GM12878 (cell line): ENCODE data around the gene CCNC. TPM values are rescaled to one million over a fixed set of nuclear protein-coding genes. Genes with fewer than 3 reads are reported as not detected.

Source experiments
- ATAC-seq: fragments of 200-7000 bp; cut with Tn5 transposase; 3 replicates; pipeline ENCODE4 v1.9.1; 2020; ENCODE audit warnings: mild to moderate bottlenecking, moderate library complexity
- BruUV-seq: library from RNA; stranded (reverse); fragments of 400-500 nt; replicated peaks from 2 replicates; lab custom pipeline; 2021; lab: Mats Ljungman, UMichigan
- CTCF ChIA-PET: fragments of 300-600 bp; sonication (Branson Sonifier 250); formaldehyde crosslinking; extraction: SDS; loops from one replicate; lab custom pipeline; 2021; ENCODE audit warnings: inconsistent platforms; lab: Yijun Ruan, JAX
- POLR2A ChIA-PET: fragments of 350-600 bp; formaldehyde crosslinking; extraction: SDS; loops from one replicate; lab custom pipeline; 2021; ENCODE audit warnings: inconsistent platforms; lab: Charles Lee
- RAD21 ChIA-PET: fragments of 300-600 bp; sonication (Branson Sonifier 250); formaldehyde crosslinking; loops from one replicate; lab custom pipeline; 2023; ENCODE audit warnings: antibody characterized with exemption; ENCODE audit not compliant: unreplicated experiment; lab: Charles Lee
- SMC1A ChIA-PET: fragments of 300-600 bp; sonication (Branson Sonifier 250); formaldehyde crosslinking; loops from one replicate; lab custom pipeline; 2023; ENCODE audit not compliant: unreplicated experiment, uncharacterized antibody; lab: Charles Lee
- DNase-seq: peaks from one replicate; pipeline ENCODE4 v3.0.0-alpha.2; 2011; ENCODE audit warnings: low read depth, low spot score
- FAIRE-seq: peaks from 3 replicates; lab custom pipeline; 2011; peaks lifted over from hg19 to GRCh38; lab: Jason Lieb, UNC
- H2AFZ ChIP-seq: 2 replicates; pipeline ENCODE4 v1.6.0; 2011; ENCODE audit warnings: low read depth, low read length, control low read depth; ENCODE audit not compliant: control insufficient read depth
- H3K27ac ChIP-seq: 2 replicates; pipeline ENCODE4 v1.5.1; 2011; ENCODE audit warnings: control low read depth; ENCODE audit not compliant: control insufficient read depth, insufficient read depth
- H3K27me3 ChIP-seq, 2 experiments: replicated peaks in 1 of 2; 2 replicates each; pipeline versions ENCODE4 v1.6.0 to v1.6.1; 2011; ENCODE audit warnings: low read length in 1 of 2; ENCODE audit not compliant: control insufficient read depth in 2 of 2, insufficient read depth in 2 of 2
- H3K36me3 ChIP-seq, 2 experiments: 2 replicates each; pipeline ENCODE4 v1.5.1; 2011; ENCODE audit warnings: low read length in 1 of 2; ENCODE audit not compliant: control insufficient read depth in 2 of 2, insufficient read depth in 2 of 2
- H3K4me1 ChIP-seq: 2 replicates; pipeline ENCODE4 v1.6.1; 2011; ENCODE audit warnings: mild to moderate bottlenecking, low read length, moderate library complexity, mixed read lengths; ENCODE audit not compliant: control insufficient read depth, insufficient read depth
- H3K4me2 ChIP-seq: 2 replicates; pipeline ENCODE4 v1.6.0; 2011; ENCODE audit warnings: control low read depth; ENCODE audit not compliant: control insufficient read depth, insufficient read depth
- H3K4me3 ChIP-seq: fragments of 200-600 bp; sonication (generic); 2 replicates; pipeline ENCODE4 v1.5.1; 2016
- H3K79me2 ChIP-seq: 2 replicates; pipeline ENCODE4 v1.6.0; 2011; ENCODE audit warnings: low read length; ENCODE audit not compliant: control insufficient read depth, insufficient read depth
- H3K9ac ChIP-seq: 2 replicates; pipeline ENCODE4 v1.8.0; 2011; ENCODE audit warnings: low read length, control low read depth, mixed read lengths; ENCODE audit not compliant: control insufficient read depth, insufficient read depth
- H3K9me3 ChIP-seq: replicated peaks from 3 replicates; pipeline ENCODE4 v1.5.1; 2011; ENCODE audit warnings: mild to moderate bottlenecking, low read length; ENCODE audit not compliant: control insufficient read depth, insufficient read depth
- H4K20me1 ChIP-seq: 2 replicates; pipeline ENCODE4 v1.6.0; 2011; ENCODE audit not compliant: control insufficient read depth, insufficient read depth
- BRCA1 ChIP-seq: IDR thresholded peaks from 2 replicates; pipeline ENCODE4 v1.6.1; 2011; ENCODE audit warnings: low read depth, low read length, improper control_type of control experiment
- CHD2 ChIP-seq: IDR thresholded peaks from 2 replicates; pipeline ENCODE4 v1.6.1; 2011; ENCODE audit warnings: low read depth, low read length, improper control_type of control experiment, borderline replicate concordance
- GABPA ChIP-seq: IDR thresholded peaks from 2 replicates; pipeline ENCODE4 v1.6.1; 2014; ENCODE audit warnings: antibody characterized with exemption, low read depth, mild to moderate bottlenecking, inconsistent platforms
- GATAD2B ChIP-seq: fragments of 450-650 bp; conservative IDR thresholded peaks from 2 replicates; pipeline ENCODE4 v1.6.1; 2017; ENCODE audit warnings: low read depth, mild to moderate bottlenecking, moderate library complexity
- HCFC1 ChIP-seq: fragments of 150-350 bp; IDR thresholded peaks from 2 replicates; pipeline ENCODE4 v1.6.1; 2014; ENCODE audit warnings: low read length
- HDGF ChIP-seq: fragments of 450-650 bp; IDR thresholded peaks from 2 replicates; pipeline ENCODE4 v1.6.1; 2016; ENCODE audit warnings: antibody characterized with exemption
- IKZF1 ChIP-seq: fragments of 450-650 bp; conservative IDR thresholded peaks from 2 replicates; pipeline ENCODE4 v1.6.1; 2017; ENCODE audit warnings: antibody characterized with exemption, mild to moderate bottlenecking
- MEF2B ChIP-seq: fragments of 450-650 bp; IDR thresholded peaks from 2 replicates; pipeline ENCODE4 v1.6.1; 2018; ENCODE audit warnings: mild to moderate bottlenecking, moderate library complexity; ENCODE audit not compliant: partially characterized antibody, poor library complexity, severe bottlenecking
- MXI1 ChIP-seq: fragments of 150-350 bp; IDR thresholded peaks from 2 replicates; pipeline ENCODE4 v1.6.1; 2011; ENCODE audit warnings: low read depth, mild to moderate bottlenecking, inconsistent platforms, low read length, improper control_type of control experiment
- NKRF ChIP-seq: fragments of 450-650 bp; conservative IDR thresholded peaks from 2 replicates; pipeline ENCODE4 v1.6.1; 2017; ENCODE audit warnings: mild to moderate bottlenecking, moderate library complexity
- PML ChIP-seq: IDR thresholded peaks from 2 replicates; pipeline ENCODE4 v1.6.1; 2012; ENCODE audit warnings: low read length, inconsistent platforms
- POLR2AphosphoS2 ChIP-seq: IDR thresholded peaks from 2 replicates; pipeline ENCODE4 v1.6.1; 2011; ENCODE audit warnings: low read depth, mild to moderate bottlenecking, low read length, improper control_type of control experiment, moderate library complexity
- RB1 ChIP-seq: fragments of 450-650 bp; formaldehyde crosslinking; IDR thresholded peaks from 2 replicates; pipeline ENCODE4 v1.6.1; 2017; ENCODE audit warnings: mild to moderate bottlenecking, borderline replicate concordance
- RELB ChIP-seq: fragments of 450-650 bp; IDR thresholded peaks from 2 replicates; pipeline ENCODE4 v1.6.1; 2017; ENCODE audit warnings: low read depth, mild to moderate bottlenecking, moderate library complexity
- SMC3 ChIP-seq: IDR thresholded peaks from 2 replicates; pipeline ENCODE4 v1.6.1; 2011; ENCODE audit warnings: low read length, improper control_type of control experiment, borderline replicate concordance
- TARDBP ChIP-seq: IDR thresholded peaks from 2 replicates; pipeline ENCODE4 v1.6.1; 2016; ENCODE audit warnings: borderline replicate concordance
- TCF7 ChIP-seq: IDR thresholded peaks from 2 replicates; pipeline ENCODE4 v1.6.1; 2014; ENCODE audit warnings: antibody characterized with exemption, borderline replicate concordance
- YY1 ChIP-seq: IDR thresholded peaks from 2 replicates; pipeline ENCODE4 v1.6.1; 2011; ENCODE audit warnings: low read depth, mild to moderate bottlenecking, low read length
- ZZZ3 ChIP-seq: IDR thresholded peaks from 2 replicates; pipeline ENCODE4 v1.6.1; 2011; ENCODE audit warnings: low read depth; ENCODE audit not compliant: control insufficient read depth, insufficient read length
- WGBS: methylation state at CpG from one replicate; pipeline ENCODE4 v1.1.6; 2016; ENCODE audit warnings: low lambda C conversion rate; ENCODE audit not compliant: insufficient replicate concordance, insufficient coverage; ENCODE audit errors: missing lambda C conversion rate; 5-methylcytosine and 5-hydroxymethylcytosine counted together
- in situ Hi-C: fragments of 300-500 bp; cut with MboI; formaldehyde crosslinking; loops from 9 replicates; pipeline ENCODE4 v1.14.3; 2018; ENCODE audit warnings: mixed read lengths
- intact Hi-C: fragments of 100-400 bp; cut with micrococcal nuclease; formaldehyde crosslinking; loops from one replicate; pipeline ENCODE4 v1.14.2; 2022; ENCODE audit not compliant: unreplicated experiment
- polyA plus RNA-seq, 11 experiments: library from polyadenylated mRNA; depleted of rRNA in 4 of 11; unstranded in 6 of 11; stranded (reverse) in 5 of 11; fragments of >200 nt; fragmentation: Nextera tagmentation in 4 of 11; fragmentation: Illumina TruSeq in 1 of 11; extraction: Ambion mirVana in 4 of 11; extraction: Trizol in 1 of 11; gene quantifications; 1 replicate in 1 of 11; 2 replicates in 10 of 11; pipeline versions ENCODE4 v1.2.1 to v1.2.3, GENCODE V29; 2011 to 2016; ENCODE audit warnings: inconsistent platforms in 2 of 11, missing spikeins in 2 of 11, low read depth in 1 of 11
- total RNA-seq, 4 experiments: library from RNA; depleted of rRNA in 3 of 4; stranded (reverse); fragments of >200 nt in 3 of 4; fragmentation: Illumina TruSeq in 1 of 4; extraction: Trizol in 1 of 4; gene quantifications; 2 replicates each; pipeline versions ENCODE4 v1.2.1 to v1.2.3, GENCODE V29; 2013 to 2021

The CCNC gene
- total and polyA plus RNA-seq, 10 of the 15 experiments (the other 5 are each of a cell fraction or from before 2014, with no cell fraction given), result 68.5 to 168 (median 99.4) TPM

GRCh38 chr6:99520855-99521632 lies 47.4 kb downstream of the CCNC start:
- intact Hi-C loops, result loop anchor here (1.0 to 2.0 kb wide), 4 partner anchors 36 to 187 kb away; partner anchors contain the start of genes CCNC and PNISR
- FAIRE-seq (peak; percentile 49), ATAC-seq (peak; percentile 94), DNase-seq (no peak)
- Histone ChIP-seq H3K9me3 (no peaks in the 10 kb centered on the region), H3K79me2 (peaks cover 3% of the 10 kb centered on the region; the same call in 1 of the 2 replicates), H3K4me1 (peaks cover 4% of the 10 kb centered on the region; the same call in 1 of the 2 replicates), H4K20me1 (no peaks in the 10 kb centered on the region), H2AFZ (peak overlapping the region; percentile 70), H3K27ac (peak overlapping the region; percentile 79), H3K36me3 (no peaks in the 10 kb centered on the region), H3K4me3 (peak overlapping the region; percentile 88), H3K4me2 (peak overlapping the region; percentile 52), H3K9ac (peak overlapping the region; percentile 73), H3K27me3 (no peaks in the 10 kb centered on the region)
- WGBS, result 1% methylated on average over 47 of the region's 47 CpGs
- BruUV-seq, result TSS peak; percentile 83
- ChIA-PET CTCF (interaction anchor here (0.6 to 2.4 kb wide), 15 partner anchors 9 to 215 kb away, joined by 3 to 13 read pairs (median 4); partner anchors contain the start of genes CCNC and PNISR), POLR2A (interaction anchor here (0.6 to 4.1 kb wide), 7 partner anchors 9 to 95 kb away, joined by 4 to 25 read pairs (median 7); partner anchors contain the start of gene CCNC), RAD21 (interaction anchor here (1.1 to 2.0 kb wide), 3 partner anchors 10 to 37 kb away, joined by 5 to 7 read pairs (median 6); no protein-coding TSS in a partner anchor), SMC1A (interaction anchor here (0.8 to 2.3 kb wide), 13 partner anchors 9 to 225 kb away, joined by 3 to 9 read pairs (median 4); no protein-coding TSS in a partner anchor)
- in situ Hi-C loops, result no loop called here
- TF ChIP-seq MXI1 (peak; percentile 67), HCFC1 (0 out of 2 replicates have a peak, but pooled peaks have one; percentile 14), TARDBP (0 out of 2 replicates have a peak, but pooled peaks have one; percentile 26), CHD2 (0 out of 2 replicates have a peak, but pooled peaks have one; percentile 31), NKRF (peak; percentile 54; the same call in 1 of the 2 replicates), YY1 (peak; percentile 94), RB1 (peak; percentile 67; the same call in 1 of the 2 replicates), BRCA1 (no peak), HDGF (0 out of 2 replicates have a peak, but pooled peaks have one; percentile 63), PML (peak; percentile 84), TCF7 (no peak), RELB (peak; percentile 47; the same call in 1 of the 2 replicates), ZZZ3 (no peak), GABPA (peak; percentile 51; the same call in 1 of the 2 replicates), IKZF1 (peak; percentile 90), POLR2AphosphoS2 (0 out of 2 replicates have a peak, but pooled peaks have one; percentile 42), GATAD2B (peak; percentile 74), SMC3 (peak; percentile 45; the same call in 1 of the 2 replicates), MEF2B (peak; percentile 91)
